ENCODE measurements around the gene FAM217B. TPM values are rescaled to one million over a fixed set of nuclear protein-coding genes. Genes with fewer than 3 reads are reported as not detected.

Gene FAM217B
- total RNA-seq, 1 donor from 2014 or later = 26.6 TPM

DNA sequence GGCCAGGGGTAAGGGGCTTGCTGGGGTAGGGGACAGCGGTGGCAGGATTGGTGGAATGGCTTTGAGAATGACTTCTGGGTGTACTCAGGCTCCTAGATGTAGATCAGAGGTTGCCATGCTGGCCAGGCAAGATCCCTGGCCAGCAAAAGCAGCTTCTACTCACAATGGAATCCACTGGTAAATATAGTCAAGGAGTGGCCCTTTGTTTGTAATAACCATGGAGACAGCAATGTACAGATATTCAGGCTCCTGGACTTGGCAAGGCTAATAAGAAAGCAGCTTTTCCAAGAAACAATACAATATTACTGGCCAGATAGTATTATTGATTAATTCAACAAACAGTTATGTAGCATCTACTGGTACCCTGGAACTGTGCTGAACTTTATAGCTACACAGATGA is 55.9 kb downstream of the FAM217B start:
- intact Hi-C loops (cut with micrococcal nuclease) = no loop called here
- H3K27me3 Mint-ChIP-seq = peaks cover 2% of the 10 kb centered on the region
- peaks cover 2% of the 10 kb centered on the region for H3K4me1 Mint-ChIP-seq
- H3K4me3 Mint-ChIP-seq = no peak overlapping the region
- no peak for DNase-seq
- peaks cover 3% of the 10 kb centered on the region for H3K9me3 Mint-ChIP-seq
- H3K27ac Mint-ChIP-seq = no peak overlapping the region
- H3K36me3 Mint-ChIP-seq (ENCODE audit: low read depth) = no peaks in the 10 kb centered on the region

DNA sequence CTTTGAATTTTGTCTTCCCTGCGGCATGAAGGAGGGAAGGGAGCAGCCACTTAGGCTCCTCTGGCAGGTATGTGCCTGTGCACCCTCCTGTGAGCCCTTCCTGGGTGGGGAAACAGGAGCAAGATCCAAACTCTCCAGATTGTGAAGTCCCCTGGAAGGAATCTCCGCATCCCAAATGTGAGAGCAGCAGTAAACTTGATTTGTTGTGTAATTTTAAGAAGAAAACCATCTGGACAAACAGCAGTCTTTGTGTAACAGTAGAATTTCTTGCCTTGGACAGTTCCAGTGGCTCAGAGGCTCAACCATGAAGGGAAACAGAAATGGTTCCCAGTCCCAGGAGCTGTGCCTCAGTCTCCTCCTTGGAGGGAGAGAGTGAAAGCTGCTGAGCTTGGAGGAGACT is 57.7 kb downstream of the FAM217B start:
- DNase-seq = peak; percentile 15
- Mint-ChIP-seq H3K27me3 (peaks cover 2% of the 10 kb centered on the region), H3K9me3 (peaks cover 3% of the 10 kb centered on the region), H3K4me1 (peaks cover 2% of the 10 kb centered on the region), H3K4me3 (no peak overlapping the region), H3K27ac (no peak overlapping the region), H3K36me3 (ENCODE audit: low read depth) (no peaks in the 10 kb centered on the region)
- intact Hi-C loops (cut with micrococcal nuclease) = no loop called here

Other genes with a start within 250 kb of the FAM217B start
- 5.2 and 5.3 TPM in 2 replicates for gene SYCP2, start 6.8 kb upstream of the FAM217B start, total RNA-seq
- gene PPP1R3D, start 84 bp upstream of the FAM217B start, total RNA-seq = 6.1 and 6.4 TPM in 2 replicates
- 0.47 and 0.71 TPM in 2 replicates for gene CDH26, start 18.0 kb downstream of the FAM217B start, total RNA-seq

Data from activated CD4-positive, alpha-beta T cell treated with anti-CD3 and anti-CD28 coated beads, Interleukin-2, amount 10 ng/mL, durations not matched to agents 24 days and 14 days (primary cell).